ENCODE results near the gene RHOBTB3. TPM values are rescaled to one million over a fixed set of nuclear protein-coding genes. Genes with fewer than 3 reads are reported as not detected.

Gene RHOBTB3
- total RNA-seq, 2 donors from 2014 or later = 432 to 444 TPM

GRCh38 chr5:95713960-95714710, 17.0 kb upstream of the RHOBTB3 start:
- Histone ChIP-seq H3K4me1 (ENCODE audit: control insufficient read depth, insufficient read depth, low read length) (peaks cover 11% of the 10 kb centered on the region), H3K4me3 (ENCODE audit: low read length) (peak overlapping the region; percentile 78), H3K9me3 (ENCODE audit: control insufficient read depth, low read length) (peaks cover 21% of the 10 kb centered on the region), H3K27ac (ENCODE audit: low read depth, low read length) (no peak overlapping the region), H3K27me3 (ENCODE audit: control insufficient read depth, insufficient read depth, low read length, poor library complexity, severe bottlenecking) (no peaks in the 10 kb centered on the region), H3K9ac (ENCODE audit: extremely low read depth, low read length, poor library complexity, severe bottlenecking) (peak overlapping the region; percentile 27), H3K36me3 (ENCODE audit: control insufficient read depth, insufficient read depth, low read length) (peaks cover 62% of the 10 kb centered on the region)
- Mint-ChIP-seq H3K27ac (no peak overlapping the region), H3K4me1 (peaks cover 41% of the 10 kb centered on the region), H3K4me3 (no peak overlapping the region), H3K27me3 (ENCODE audit: insufficient read depth) (no peaks in the 10 kb centered on the region), H3K9me3 (peaks cover 15% of the 10 kb centered on the region), H3K36me3 (ENCODE audit: low read depth) (peaks cover 31% of the 10 kb centered on the region)
- TF ChIP-seq CTCF (conservative IDR thresholded peaks at IDR 0.05) = no peak
- WGBS, 2 experiments (ENCODE audit: insufficient coverage in 1 of 2, insufficient read length in 1 of 2) = 91 to 98% methylated on average over 4 of the region's 4 CpGs
- DNase-seq = no peak

- Mint-ChIP-seq H3K4me3 (no peak overlapping the region), H3K27me3 (ENCODE audit: insufficient read depth) (no peaks in the 10 kb centered on the region), H3K36me3 (ENCODE audit: low read depth) (peaks cover 31% of the 10 kb centered on the region), H3K4me1 (peaks cover 30% of the 10 kb centered on the region), H3K27ac (no peak overlapping the region), H3K9me3 (peaks cover 15% of the 10 kb centered on the region)
- TF ChIP-seq CTCF (conservative IDR thresholded peaks at IDR 0.05) = no peak
- Histone ChIP-seq H3K27me3 (ENCODE audit: control insufficient read depth, insufficient read depth, low read length, poor library complexity, severe bottlenecking) (no peaks in the 10 kb centered on the region), H3K9me3 (ENCODE audit: control insufficient read depth, low read length) (peaks cover 21% of the 10 kb centered on the region), H3K9ac (ENCODE audit: extremely low read depth, low read length, poor library complexity, severe bottlenecking) (no peak overlapping the region), H3K4me3 (ENCODE audit: low read length) (peak overlapping the region; percentile 78), H3K27ac (ENCODE audit: low read depth, low read length) (no peak overlapping the region), H3K36me3 (ENCODE audit: control insufficient read depth, insufficient read depth, low read length) (peaks cover 76% of the 10 kb centered on the region), H3K4me1 (ENCODE audit: control insufficient read depth, insufficient read depth, low read length) (peaks cover 8% of the 10 kb centered on the region)
- no peak for DNase-seq
- 75 to 97% methylated on average over 2 to 5 of the region's 5 CpGs for WGBS, 2 experiments (ENCODE audit: insufficient coverage in 1 of 2, insufficient read length in 1 of 2)
Observed at GRCh38 chr5:95715799-95716461, 15.2 kb upstream of the RHOBTB3 start.

GRCh38 chr5:95717439-95717838, 13.7 kb upstream of the RHOBTB3 start:
- peaks cover 20% of the 10 kb centered on the region for H3K4me1 Mint-ChIP-seq
- no peak overlapping the region for H3K4me3 Mint-ChIP-seq
- no peaks in the 10 kb centered on the region for H3K27me3 Mint-ChIP-seq (ENCODE audit: insufficient read depth)
- H3K4me3 ChIP-seq (ENCODE audit: low read length) = peak overlapping the region; percentile 78
- H3K9me3 Mint-ChIP-seq = peaks cover 15% of the 10 kb centered on the region
- H3K27me3 ChIP-seq (ENCODE audit: control insufficient read depth, insufficient read depth, low read length, poor library complexity, severe bottlenecking) = no peaks in the 10 kb centered on the region
- H3K36me3 ChIP-seq (ENCODE audit: control insufficient read depth, insufficient read depth, low read length) = peaks cover 70% of the 10 kb centered on the region
- H3K27ac ChIP-seq (ENCODE audit: low read depth, low read length) = no peak overlapping the region
- H3K9ac ChIP-seq (ENCODE audit: extremely low read depth, low read length, poor library complexity, severe bottlenecking) = no peak overlapping the region
- peaks cover 28% of the 10 kb centered on the region for H3K36me3 Mint-ChIP-seq (ENCODE audit: low read depth)
- H3K4me1 ChIP-seq (ENCODE audit: control insufficient read depth, insufficient read depth, low read length) = peaks cover 5% of the 10 kb centered on the region
- no peak for DNase-seq
- H3K9me3 ChIP-seq (ENCODE audit: control insufficient read depth, low read length) = peaks cover 21% of the 10 kb centered on the region
- TF ChIP-seq CTCF (conservative IDR thresholded peaks at IDR 0.05) = no peak
- 86 to 100% methylated on average over 2 of the region's 2 CpGs for WGBS, 2 experiments (ENCODE audit: insufficient coverage in 1 of 2, insufficient read length in 1 of 2)
- no peak overlapping the region for H3K27ac Mint-ChIP-seq

All from endodermal cell (in vitro differentiated cells).